ENCODE data around the gene MYO18B.

The MYO18B gene

DNA sequence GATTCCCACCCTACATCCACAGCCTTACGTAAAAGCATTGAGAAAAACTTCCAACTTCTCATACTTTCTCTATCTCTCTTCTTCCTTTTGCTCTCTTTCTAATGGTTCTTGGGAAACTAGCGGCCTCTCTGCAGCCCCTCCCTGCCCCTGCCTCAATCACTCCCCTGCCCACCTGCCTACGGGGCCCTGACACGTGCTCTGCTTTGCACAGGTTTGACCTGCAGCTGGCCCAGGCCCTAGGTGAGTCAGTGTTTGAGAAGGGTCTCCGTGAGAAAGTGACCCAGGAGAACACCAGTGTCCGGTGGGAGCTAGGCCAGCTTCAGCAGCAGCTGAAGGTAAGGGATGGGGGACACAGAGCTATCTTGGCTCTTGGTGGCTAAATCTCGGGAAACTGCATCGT is 160.4 kb downstream of the MYO18B start:
- no peak for DNase-seq (ENCODE audit: low read depth)

DNA sequence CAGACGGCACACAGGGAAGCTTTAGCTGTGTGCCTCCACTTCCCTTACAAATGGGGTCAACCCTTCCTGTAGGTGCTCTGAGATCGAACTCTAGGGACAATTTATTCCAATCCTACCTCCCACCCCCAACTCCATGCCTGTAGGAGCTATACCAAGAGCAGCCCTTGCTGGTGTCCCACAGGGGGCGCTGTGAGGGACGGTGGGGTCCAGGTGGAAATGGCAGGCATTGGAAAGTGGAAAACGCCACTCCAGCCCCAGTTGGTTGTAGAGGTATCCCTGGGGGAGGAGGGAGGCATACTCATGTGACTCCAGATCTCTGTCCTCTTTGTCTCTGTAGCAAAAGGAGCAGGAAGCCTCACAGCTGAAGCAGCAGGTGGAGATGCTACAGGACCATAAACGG is 161.3 kb downstream of the MYO18B start:
- DNase-seq (ENCODE audit: low read depth) = no peak

DNA sequence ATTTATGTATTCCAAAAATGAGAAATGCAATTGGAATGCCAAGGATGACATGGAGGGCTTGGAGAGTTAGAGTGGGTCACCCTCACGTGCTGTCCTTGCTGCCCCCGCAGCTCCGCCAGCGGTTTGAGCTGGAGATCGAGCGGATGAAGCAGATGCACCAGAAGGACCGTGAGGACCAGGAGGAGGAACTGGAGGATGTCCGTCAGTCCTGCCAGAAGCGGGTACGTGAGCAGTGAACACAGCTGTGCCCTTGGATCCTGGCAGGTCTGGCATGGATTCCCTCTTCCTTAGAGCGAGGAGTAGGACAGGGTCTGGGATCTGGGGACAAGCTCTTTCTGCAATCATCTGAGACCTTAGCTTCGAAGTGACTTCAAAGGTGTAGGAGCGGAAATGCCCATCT is 166.2 kb downstream of the MYO18B start:
- no peak for DNase-seq (ENCODE audit: low read depth)

DNA sequence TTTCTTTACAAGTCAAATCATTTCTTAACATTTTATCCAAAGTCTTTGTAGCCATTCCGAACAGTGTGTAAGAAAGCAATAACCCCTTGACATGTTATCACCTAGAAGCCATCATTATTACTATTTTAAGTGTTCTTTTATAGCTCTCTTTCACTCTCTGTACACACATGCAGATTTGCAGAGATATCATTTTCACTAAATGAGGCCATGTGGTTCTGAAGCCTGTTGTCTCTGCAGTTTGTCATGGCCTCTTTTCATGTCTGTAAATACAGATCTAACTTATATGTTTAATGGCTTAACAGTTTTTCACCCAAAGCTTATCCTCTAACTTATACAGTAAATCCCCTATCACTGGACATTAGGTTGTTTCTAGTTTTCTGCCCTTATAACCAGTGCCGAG is 166.8 kb downstream of the MYO18B start:
- DNase-seq (ENCODE audit: low read depth) = no peak

DNA sequence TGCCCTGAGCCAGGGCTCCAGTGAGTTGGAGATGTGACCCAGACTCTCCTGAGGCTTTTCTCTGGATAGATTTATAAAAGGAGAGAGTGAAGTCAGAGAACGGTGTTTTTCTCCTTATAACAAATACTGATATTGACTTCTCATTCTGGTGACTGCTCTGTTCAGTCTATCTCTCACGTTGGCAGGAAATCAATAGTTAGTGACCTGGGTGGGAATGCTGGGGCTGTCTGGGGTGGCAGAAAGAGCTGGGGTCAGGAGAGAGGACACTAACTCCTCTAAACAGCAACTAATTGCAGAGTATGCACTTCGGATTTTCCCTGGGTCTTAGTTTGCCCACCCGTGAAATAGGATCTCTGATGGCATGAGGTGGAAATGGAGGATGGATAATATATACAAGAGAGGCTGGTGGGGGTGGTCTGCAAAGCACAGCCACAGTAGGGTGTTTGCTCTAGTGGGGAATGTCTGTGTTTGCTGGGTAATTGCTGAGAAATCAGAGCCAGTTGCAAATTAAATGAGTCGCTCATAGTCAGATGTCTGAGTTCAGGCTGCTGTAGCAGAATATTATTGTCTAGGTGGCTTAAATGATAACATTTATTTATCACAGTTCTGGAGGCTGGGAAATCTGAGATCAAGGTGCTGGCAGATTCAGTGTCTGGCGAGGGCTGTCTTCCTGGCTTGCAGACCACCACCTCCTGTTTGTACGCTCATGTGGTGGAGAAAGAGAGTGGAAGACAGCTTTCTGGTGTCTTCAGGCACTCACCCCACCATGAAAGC is 167.8 kb downstream of the MYO18B start:
- no peak for DNase-seq (ENCODE audit: low read depth)

DNA sequence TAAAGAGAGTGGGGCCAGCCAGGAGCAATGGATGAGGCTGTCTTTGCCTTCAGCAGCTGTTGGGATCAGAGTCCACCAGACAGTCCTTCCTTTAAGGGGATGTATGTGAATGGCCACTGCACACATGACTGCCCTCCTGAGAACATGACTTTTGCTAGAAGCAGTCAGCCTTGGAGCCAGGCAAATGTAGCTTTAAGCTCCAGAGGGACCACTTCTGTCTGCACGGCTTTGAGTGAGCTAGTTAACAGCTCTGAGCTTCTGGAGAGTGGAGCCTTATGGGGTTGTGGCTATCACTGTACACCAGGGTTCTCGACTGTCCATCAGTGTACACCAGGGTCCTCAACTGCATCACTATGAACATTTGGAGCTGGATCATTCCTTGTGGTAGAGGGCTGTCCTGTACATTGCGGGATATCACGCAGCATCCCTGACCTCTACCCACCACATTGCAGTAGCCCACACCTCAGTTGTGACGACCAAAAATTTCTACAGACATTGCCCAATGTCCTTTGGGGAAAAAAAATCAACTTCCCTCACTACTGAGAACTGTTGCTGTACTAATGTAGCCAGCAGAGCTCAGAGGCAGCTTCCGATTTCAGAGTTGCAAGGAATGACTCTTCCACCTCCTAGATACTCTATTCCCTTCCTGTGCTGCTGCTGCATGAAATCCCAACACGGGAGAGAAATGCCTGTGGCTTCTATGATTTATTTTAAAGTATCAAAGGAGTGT is 169.4 kb downstream of the MYO18B start:
- no peak for DNase-seq (ENCODE audit: low read depth)

DNA sequence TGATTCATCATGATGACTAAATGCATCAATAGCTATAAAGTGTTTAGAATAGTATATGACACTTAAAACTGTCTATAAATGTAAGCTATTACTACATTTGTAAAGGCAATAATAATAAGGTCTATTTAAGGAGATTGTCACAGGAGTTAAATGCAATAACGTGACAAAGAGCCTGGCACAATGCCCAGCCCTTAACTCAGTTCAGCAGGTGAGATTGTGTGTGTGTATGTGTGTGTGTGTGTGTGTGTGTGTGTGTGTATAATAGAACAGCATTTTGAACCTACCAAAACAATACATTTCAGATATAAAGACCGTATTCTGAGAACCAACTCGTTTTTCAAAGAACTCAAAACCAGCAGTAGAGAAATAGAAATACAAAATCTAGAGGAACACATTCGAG is 177.5 kb downstream of the MYO18B start:
- no peak for DNase-seq (ENCODE audit: low read depth)

DNA sequence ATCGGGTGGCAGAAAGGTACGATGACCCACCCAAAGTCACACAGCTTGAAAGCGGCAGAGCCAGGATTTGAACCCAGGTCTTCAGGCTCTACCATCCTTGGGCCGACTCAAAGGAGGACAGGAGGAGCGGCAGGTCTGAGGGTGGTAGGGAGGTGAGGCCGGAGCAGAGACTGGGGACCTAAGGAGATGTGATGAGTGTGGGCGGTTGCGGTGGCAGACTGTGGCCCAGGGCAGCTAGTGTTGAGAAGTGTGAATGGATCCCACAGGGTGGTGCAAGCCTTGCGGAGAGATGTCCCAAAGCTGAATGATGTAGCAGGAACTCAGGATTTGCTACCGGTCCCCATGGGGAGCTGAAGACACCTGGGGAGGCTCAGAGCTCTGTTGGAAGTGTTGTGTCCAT is 180.2 kb downstream of the MYO18B start:
- no peak for DNase-seq (ENCODE audit: low read depth)

DNA sequence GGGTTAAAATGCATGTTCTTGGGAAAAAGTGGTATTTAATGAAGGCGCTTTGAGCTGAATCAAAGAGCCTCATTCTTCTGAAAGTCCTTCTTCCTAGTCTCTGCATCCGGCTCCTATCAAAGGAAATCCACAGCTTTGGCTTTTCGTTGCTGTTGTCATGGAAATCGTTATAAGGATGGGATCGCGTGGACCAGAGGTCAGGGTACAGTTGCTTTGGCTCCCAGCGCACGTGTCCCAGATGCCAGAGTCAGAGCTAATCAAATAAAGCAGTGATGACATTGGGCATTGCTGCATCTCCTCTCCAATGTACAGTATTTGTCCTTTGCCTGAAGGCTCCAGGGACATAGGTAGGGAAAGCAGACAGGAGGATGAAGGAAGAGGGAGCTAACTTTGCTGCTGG is 181.9 kb downstream of the MYO18B start:
- DNase-seq (ENCODE audit: low read depth) = no peak

DNA sequence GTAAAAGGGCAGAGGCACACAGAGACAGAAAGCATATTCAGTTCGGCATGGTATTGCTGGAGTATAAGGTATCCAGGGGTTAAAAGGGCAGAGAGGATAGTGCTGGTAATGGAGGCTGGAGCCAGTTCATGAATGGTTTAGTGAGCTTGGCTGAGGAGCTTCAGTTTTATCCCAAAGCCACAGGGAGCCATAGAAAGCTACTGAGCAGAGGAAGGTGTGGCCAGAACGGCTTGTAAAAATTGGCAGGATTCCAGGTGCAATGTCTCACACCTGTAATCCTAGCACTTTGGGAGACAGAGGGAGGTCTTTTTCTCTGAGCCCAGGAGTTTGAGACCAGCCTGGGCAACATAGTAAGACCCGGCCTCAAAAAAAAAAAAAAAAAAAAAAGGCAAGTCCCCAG is 186.1 kb downstream of the MYO18B start:
- no peak for DNase-seq (ENCODE audit: low read depth)

DNA sequence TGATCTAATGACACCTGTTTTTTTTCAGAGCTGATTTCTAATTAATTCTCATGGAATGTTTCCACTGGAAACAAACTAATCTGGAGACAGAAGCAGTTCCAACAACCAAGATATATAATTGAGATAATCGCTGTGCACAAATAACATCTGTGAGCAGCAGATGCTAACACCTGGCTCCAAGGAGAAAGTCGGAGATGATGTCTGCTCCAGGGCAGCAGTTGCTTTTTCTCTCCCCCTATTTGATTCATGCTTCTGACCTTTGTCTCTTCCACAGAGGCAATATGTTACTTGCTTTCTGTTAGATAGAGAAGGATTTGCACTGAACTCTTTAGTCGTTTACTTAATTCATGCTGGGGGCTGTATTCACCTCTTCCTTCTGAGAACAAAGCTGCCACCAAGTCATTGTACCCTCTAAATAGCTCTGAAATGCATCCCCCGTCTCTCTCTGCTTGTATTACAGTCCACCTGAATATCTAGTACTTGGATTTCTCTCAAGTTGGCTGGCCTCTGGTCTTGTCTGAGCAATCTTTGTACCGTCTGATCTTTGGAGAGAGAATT is 187.4 kb downstream of the MYO18B start:
- no peak for DNase-seq (ENCODE audit: low read depth)

DNA sequence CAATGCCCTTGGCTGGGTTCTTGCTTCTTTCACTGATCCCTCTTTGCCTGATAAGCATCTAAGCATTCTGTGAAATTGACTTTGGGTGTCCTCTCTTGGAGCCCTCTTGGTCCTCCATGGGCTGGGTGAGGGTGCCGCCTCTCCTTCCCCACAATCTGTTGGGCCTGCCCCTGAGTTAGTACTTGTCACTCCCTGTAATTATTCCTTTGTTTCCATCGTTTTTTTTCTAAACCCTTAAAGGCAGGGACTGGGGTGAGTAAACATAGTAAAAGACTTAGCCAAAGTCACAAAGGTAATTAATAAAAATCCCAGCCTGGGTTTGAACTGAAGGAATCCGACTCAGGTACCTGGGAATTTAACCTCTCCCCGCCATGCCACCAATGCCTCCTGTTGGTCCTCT is 188.1 kb downstream of the MYO18B start:
- no peak for DNase-seq (ENCODE audit: low read depth)

DNA sequence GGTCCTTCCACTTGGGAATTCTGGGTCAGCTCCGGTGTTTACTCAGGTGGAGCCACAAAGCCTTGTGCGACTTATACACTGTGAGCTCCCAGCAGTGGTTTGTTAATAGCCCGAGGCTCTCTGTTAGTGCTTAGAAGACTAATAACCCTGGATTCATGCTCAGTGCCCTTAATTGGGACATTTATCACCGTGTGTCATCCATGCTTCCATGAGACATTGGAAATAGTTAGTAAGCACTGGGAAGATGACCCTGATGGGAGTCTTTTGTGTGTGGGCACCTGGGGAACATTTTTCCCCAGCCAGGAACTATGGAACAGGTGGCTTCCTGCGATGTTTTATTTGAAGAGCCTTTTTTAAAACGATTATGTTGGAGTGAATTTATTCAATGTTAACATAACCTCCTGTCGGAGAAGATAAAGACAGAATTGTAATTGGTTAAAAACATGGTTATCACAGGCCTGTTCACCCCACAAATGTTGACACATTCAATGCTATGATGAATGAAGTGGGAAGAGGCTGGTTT is 188.9 kb downstream of the MYO18B start:
- no peak for DNase-seq (ENCODE audit: low read depth)

DNA sequence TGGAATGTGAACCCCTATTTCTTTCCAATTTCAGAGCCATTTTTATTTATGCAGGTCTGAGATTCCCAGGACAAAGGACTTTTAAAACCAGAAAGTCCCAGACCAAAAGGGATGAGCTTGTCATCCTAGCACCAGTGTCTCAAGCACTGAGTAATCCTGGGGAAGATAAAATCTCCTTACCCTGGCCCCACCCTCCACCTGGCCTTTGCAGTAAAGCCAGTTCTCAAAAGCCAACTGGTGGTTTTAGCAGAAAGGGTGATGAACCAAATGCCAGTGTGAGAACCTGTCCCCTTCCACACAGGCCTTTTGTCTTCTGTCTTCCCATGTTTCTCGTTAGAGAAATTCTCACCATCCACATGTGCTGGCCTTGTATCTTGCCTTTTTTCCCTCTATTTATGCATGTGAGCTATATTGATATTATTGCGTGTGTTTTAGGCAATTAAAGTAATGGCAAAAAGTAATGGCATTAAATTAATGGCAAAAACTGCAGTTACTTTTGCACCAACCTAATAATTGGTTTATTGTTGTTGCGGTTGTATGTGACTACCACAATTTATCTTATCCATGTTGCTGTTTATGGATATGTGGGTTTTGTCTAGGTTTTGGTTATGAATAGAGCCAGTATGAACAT is 191.3 kb downstream of the MYO18B start:
- no peak for DNase-seq (ENCODE audit: low read depth)

DNA sequence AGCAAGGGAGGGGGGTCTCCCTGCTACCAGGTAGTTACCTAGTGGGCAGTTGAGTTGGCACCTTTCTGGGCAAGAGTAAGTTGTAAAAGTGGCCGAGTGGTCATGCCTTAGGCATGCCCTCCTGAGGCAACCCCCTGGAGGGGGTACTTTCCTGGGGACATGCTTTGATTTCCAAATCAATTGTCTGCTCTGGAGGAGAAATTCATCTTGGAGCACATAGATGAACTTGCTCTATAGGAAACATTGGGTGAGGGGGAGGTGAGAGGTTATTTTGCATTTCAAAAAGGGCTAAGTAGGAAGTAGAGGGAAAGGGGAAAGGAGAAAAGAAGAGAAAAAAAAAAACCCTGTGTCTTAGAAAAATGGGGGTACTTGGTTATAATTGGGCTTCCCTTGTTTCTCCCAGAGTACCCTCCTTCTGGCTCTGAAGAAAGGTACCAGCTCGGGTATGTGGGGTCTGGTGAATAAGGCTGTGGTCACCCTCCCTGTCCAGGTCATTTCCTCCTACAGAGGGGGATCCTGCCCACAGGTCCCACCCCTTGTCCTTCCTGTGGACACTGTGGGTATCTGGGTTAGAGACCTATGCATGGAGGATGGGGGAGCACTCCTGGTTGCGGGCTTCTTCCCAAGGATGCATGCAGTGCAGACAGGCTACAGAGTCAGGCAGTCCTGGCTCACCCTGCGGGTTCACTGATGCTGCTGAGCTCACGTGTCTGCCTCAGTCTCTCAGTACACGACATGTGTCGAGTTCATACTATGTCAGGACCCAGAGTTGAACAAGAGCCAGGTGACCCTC is 193.5 kb downstream of the MYO18B start:
- no peak for DNase-seq (ENCODE audit: low read depth)

DNA sequence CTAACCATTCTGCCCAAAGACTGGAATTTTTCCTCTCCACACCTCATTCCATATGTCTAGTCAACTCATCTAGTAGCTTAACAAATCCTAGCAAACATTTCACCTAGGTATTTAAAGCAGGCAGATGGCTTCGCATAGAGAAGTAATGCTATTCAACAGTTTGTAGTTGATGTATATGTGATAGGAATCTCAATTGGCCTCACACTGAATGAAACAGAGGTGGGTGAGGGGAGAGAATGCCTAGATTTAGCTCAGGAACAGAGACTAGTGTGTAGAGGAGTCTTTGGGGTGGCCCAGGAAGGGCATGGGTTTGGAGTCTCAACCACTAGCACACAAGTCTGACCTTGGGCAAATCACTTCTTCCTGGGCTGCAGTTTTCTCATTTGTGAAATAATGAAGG is 196.2 kb downstream of the MYO18B start:
- no peak for DNase-seq (ENCODE audit: low read depth)

DNA sequence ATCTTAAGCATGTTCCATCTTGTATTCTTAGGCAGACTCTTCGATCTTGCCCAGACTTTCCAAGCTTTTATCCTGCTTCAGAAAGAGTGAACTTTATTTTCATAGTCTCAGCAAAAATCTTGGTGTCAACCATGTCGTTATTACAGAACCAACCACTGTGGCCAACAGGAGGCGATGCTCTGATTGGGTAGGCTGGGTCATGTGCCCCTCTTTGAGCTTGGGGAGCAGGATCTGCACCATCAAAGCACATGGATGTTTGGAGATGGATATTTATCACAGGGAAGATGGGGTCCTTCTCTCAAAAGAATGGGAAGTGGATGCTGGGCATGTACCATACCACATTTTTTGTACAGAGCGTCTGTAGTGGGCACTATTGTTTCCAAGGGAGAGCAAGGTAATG is 197.4 kb downstream of the MYO18B start:
- no peak for DNase-seq (ENCODE audit: low read depth)

DNA sequence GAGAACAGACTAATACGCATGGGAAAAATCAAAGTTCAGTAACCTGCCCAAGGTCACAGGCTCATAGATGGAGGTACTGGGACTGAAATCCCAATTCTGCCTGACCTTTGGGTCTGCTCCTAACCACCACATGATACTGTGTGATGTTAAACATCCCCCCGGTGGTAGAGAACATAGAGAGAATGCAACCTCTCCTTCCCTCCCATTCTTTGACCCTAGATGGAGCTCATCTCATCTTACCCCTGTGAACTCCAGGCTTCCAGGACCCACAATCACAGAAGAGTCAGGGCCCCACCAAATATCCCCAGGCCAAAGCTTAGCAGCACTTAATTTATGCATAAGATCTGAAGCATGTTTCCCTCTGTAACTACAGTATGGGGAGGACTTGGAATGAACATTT is 198.5 kb downstream of the MYO18B start:
- no peak for DNase-seq (ENCODE audit: low read depth)

DNA sequence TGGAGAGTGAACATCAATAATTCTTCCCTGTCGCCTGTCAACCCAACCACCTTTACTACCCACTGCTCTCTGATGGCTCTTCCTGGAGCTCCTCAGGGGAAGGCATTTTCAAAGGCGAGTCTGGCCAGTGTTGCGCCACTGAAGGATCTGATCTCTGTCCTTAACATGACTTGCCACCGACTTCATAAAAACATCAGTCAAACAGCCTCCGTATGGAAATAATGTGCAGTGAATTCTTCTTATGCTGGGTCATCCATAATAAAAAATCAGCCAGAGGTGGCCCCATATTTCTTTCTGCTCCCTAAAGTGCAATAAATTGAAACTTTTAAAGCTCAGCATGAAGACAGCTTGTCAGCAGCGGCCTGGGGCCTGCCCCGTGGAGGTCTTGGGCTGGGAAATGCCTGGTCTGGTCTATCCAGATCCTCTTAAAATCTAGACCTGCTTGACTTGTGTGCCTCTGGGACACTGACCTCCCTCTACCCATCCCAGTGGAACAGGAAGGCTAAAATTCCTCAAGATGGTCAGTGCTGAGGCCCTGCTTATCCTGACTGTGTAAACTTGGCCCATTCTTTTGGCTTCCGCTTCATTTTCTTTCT is 199.5 kb downstream of the MYO18B start:
- DNase-seq (ENCODE audit: low read depth) = no peak

DNA sequence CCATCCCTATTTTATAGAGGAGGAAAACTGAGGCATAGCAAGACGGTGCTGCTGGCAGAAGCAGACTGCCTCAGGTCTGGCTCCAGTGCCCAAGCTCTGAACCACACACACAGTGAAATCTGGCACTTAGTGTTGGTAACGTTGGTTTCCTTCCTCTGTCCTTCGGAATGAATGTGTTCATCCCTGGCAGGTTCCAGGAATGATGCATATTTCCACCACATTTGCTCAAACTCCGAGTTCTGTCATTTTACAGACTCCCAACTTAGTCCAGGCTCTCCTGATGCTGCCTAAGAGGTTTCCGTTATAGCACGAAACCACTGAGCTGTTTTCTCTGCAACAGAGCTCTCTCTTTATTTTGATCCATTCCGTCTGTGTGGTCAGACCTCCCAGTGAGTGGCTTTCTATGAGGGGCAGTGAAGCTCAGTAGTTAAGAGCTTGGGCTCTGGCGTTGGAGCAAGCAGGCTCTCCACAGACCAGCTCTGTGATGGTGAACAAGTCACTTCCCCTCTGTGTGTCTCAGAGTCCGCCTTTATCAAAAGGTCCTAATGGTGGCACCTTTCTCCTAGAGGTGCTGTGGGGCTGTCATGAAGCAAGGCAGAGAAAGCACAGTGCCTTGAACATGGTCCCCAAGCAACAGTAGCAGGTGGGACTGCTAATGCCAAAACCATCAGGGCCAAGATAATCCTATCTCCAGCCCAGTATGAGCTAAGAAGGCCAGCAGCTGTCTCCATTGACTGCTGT is 200.3 kb downstream of the MYO18B start:
- DNase-seq (ENCODE audit: low read depth) = no peak
